OCI-LY1 (cell line): Measurements from ENCODE around the gene SLC30A5.

Experiments
- H2AFZ ChIP-seq: fragments of 200-600 bp; sonication (generic), shearing (Covaris generic); 2 replicates; pipeline ENCODE4 v1.6.0; 2014; ENCODE audit warnings: antibody characterized with exemption, mild to moderate bottlenecking, low read length
- H3F3A ChIP-seq: fragments of 200-600 bp; sonication (generic), shearing (Covaris generic); 2 replicates; pipeline ENCODE4 v1.6.0; 2014; ENCODE audit warnings: mild to moderate bottlenecking, antibody characterized with exemption, low read length, moderate library complexity; ENCODE audit not compliant: insufficient read depth
- H3K27ac ChIP-seq: fragments of 200-600 bp; sonication (generic); 2 replicates; pipeline ENCODE4 v1.5.1; 2014; ENCODE audit warnings: low read length, mixed run types, mild to moderate bottlenecking, low read depth; ENCODE audit not compliant: poor library complexity, severe bottlenecking
- H3K27me3 ChIP-seq: fragments of 200-600 bp; sonication (generic); 2 replicates; pipeline ENCODE4 v1.6.0; 2014; ENCODE audit warnings: antibody characterized with exemption, mild to moderate bottlenecking, low read length, moderate library complexity; ENCODE audit not compliant: insufficient read depth
- H3K36me3 ChIP-seq: fragments of 200-600 bp; sonication (generic); 2 replicates; pipeline ENCODE4 v1.6.1; 2014; ENCODE audit warnings: mild to moderate bottlenecking, antibody characterized with exemption, low read length, moderate library complexity, mixed read lengths; ENCODE audit not compliant: insufficient read depth
- H3K4me1 ChIP-seq: fragments of 200-600 bp; sonication (generic); 2 replicates; pipeline ENCODE4 v1.5.1; 2014; ENCODE audit warnings: mild to moderate bottlenecking, low read length, moderate library complexity; ENCODE audit not compliant: insufficient read depth, severe bottlenecking
- H3K4me2 ChIP-seq: fragments of 200-600 bp; sonication (generic), shearing (Covaris generic); 2 replicates; pipeline ENCODE4 v1.6.1; 2014; ENCODE audit warnings: low read length
- H3K4me3 ChIP-seq: fragments of 200-600 bp; sonication (generic); 2 replicates; pipeline ENCODE4 v1.5.1; 2014; ENCODE audit warnings: low read length, low read depth, mild to moderate bottlenecking, mixed read lengths; ENCODE audit not compliant: poor library complexity, severe bottlenecking
- H3K79me2 ChIP-seq: fragments of 200-600 bp; shearing (Covaris generic); 2 replicates; pipeline ENCODE4 v1.6.1; 2016; ENCODE audit warnings: mixed run types, low read length, mixed read lengths; ENCODE audit not compliant: insufficient read depth
- H3K9ac ChIP-seq: fragments of 200-600 bp; sonication (generic), shearing (Covaris generic); 2 replicates; pipeline ENCODE4 v1.6.1; 2014; ENCODE audit warnings: mild to moderate bottlenecking, low read length, mixed read lengths
- H3K9me2 ChIP-seq: fragments of 200-600 bp; sonication (generic), shearing (Covaris generic); 2 replicates; pipeline ENCODE4 v1.6.1; 2014; ENCODE audit warnings: low read depth, mild to moderate bottlenecking, low read length, mixed read lengths
- H3K9me3 ChIP-seq: fragments of 200-600 bp; shearing (Covaris generic); 2 replicates; pipeline ENCODE4 v1.6.1; 2014; ENCODE audit warnings: low read length, mixed read lengths
- H4K20me1 ChIP-seq: fragments of 200-600 bp; sonication (generic), shearing (Covaris generic); 2 replicates; pipeline ENCODE4 v1.6.0; 2016; ENCODE audit warnings: mild to moderate bottlenecking, low read length; ENCODE audit not compliant: insufficient read depth
- CTCF ChIP-seq: fragments of 200-600 bp; sonication (generic), shearing (Covaris generic); IDR thresholded peaks from 2 replicates; pipeline ENCODE4 v1.5.1; 2017; ENCODE audit warnings: mild to moderate bottlenecking, antibody characterized with exemption, low read length, moderate library complexity, mixed read lengths
- EZH2 ChIP-seq: fragments of 200-600 bp; sonication (generic), shearing (Covaris generic); IDR thresholded peaks from 2 replicates; pipeline ENCODE4 v1.8.0; 2017; ENCODE audit warnings: borderline replicate concordance, mixed run types, mild to moderate bottlenecking, antibody characterized with exemption, low read length, moderate library complexity, mixed read lengths

Gene SLC30A5

GRCh38 chr5:69152731-69153130 is 58.9 kb downstream of the SLC30A5 start:
- H3K9ac ChIP-seq: no peak overlapping the region
- no peaks in the 10 kb centered on the region for H3K27me3 ChIP-seq
- H3K4me1 ChIP-seq: no peaks in the 10 kb centered on the region
- H4K20me1 ChIP-seq: no peaks in the 10 kb centered on the region
- H3F3A ChIP-seq: no peaks in the 10 kb centered on the region
- no peak overlapping the region for H2AFZ ChIP-seq
- no peak for TF ChIP-seq EZH2
- TF ChIP-seq CTCF: no peak
- H3K9me2 ChIP-seq: no peaks in the 10 kb centered on the region
- H3K27ac ChIP-seq: no peak overlapping the region
- no peaks in the 10 kb centered on the region for H3K9me3 ChIP-seq
- H3K36me3 ChIP-seq: no peaks in the 10 kb centered on the region
- no peak overlapping the region for H3K4me2 ChIP-seq
- H3K79me2 ChIP-seq: no peaks in the 10 kb centered on the region
- H3K4me3 ChIP-seq: no peak overlapping the region

GRCh38 chr5:69156456-69156855 is 62.6 kb downstream of the SLC30A5 start:
- no peaks in the 10 kb centered on the region for H3K79me2 ChIP-seq
- no peaks in the 10 kb centered on the region for H3K9me3 ChIP-seq
- no peaks in the 10 kb centered on the region for H3K4me1 ChIP-seq
- no peaks in the 10 kb centered on the region for H3K9me2 ChIP-seq
- H3K9ac ChIP-seq: no peak overlapping the region
- no peak overlapping the region for H2AFZ ChIP-seq
- H3K4me3 ChIP-seq: no peak overlapping the region
- H3K36me3 ChIP-seq: no peaks in the 10 kb centered on the region
- no peaks in the 10 kb centered on the region for H4K20me1 ChIP-seq
- no peaks in the 10 kb centered on the region for H3F3A ChIP-seq
- TF ChIP-seq CTCF (no peak), EZH2 (no peak)
- H3K27me3 ChIP-seq: no peaks in the 10 kb centered on the region
- H3K4me2 ChIP-seq: no peak overlapping the region
- H3K27ac ChIP-seq: no peak overlapping the region

- Histone ChIP-seq H3K4me1 (no peaks in the 10 kb centered on the region), H3K9me2 (no peaks in the 10 kb centered on the region), H3K27me3 (no peaks in the 10 kb centered on the region), H3K4me2 (no peak overlapping the region), H3K79me2 (no peaks in the 10 kb centered on the region), H3K36me3 (no peaks in the 10 kb centered on the region), H3F3A (no peaks in the 10 kb centered on the region), H3K9ac (no peak overlapping the region), H3K27ac (no peak overlapping the region), H3K9me3 (no peaks in the 10 kb centered on the region), H2AFZ (no peak overlapping the region), H3K4me3 (no peak overlapping the region), H4K20me1 (no peaks in the 10 kb centered on the region)
- TF ChIP-seq CTCF (no peak), EZH2 (no peak)
Measured at GRCh38 chr5:69158039-69158438, 64.2 kb downstream of the SLC30A5 start.
